Measurements from ENCODE around the gene EEFSEC.

Gene EEFSEC

GRCh38 chr3:128277378-128278069 is 124.2 kb downstream of the EEFSEC start:
- TF ChIP-seq SPI1 (IDR thresholded peaks at IDR 0.05; ENCODE audit: borderline replicate concordance, low read depth), result no peak
- TF ChIP-seq GABPA (IDR thresholded peaks at IDR 0.05; ENCODE audit: low read depth), result no peak
- TF ChIP-seq, protein P1, sequence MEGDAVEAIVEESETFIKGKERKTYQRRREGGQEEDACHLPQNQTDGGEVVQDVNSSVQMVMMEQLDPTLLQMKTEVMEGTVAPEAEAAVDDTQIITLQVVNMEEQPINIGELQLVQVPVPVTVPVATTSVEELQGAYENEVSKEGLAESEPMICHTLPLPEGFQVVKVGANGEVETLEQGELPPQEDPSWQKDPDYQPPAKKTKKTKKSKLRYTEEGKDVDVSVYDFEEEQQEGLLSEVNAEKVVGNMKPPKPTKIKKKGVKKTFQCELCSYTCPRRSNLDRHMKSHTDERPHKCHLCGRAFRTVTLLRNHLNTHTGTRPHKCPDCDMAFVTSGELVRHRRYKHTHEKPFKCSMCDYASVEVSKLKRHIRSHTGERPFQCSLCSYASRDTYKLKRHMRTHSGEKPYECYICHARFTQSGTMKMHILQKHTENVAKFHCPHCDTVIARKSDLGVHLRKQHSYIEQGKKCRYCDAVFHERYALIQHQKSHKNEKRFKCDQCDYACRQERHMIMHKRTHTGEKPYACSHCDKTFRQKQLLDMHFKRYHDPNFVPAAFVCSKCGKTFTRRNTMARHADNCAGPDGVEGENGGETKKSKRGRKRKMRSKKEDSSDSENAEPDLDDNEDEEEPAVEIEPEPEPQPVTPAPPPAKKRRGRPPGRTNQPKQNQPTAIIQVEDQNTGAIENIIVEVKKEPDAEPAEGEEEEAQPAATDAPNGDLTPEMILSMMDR (IDR thresholded peaks at IDR 0.05; ENCODE audit: insufficient read depth, low read length), result no peak
- no peak for TF ChIP-seq POLR2AphosphoS5 (IDR thresholded peaks at IDR 0.05; ENCODE audit: low read depth)
- TF ChIP-seq, protein P2, sequence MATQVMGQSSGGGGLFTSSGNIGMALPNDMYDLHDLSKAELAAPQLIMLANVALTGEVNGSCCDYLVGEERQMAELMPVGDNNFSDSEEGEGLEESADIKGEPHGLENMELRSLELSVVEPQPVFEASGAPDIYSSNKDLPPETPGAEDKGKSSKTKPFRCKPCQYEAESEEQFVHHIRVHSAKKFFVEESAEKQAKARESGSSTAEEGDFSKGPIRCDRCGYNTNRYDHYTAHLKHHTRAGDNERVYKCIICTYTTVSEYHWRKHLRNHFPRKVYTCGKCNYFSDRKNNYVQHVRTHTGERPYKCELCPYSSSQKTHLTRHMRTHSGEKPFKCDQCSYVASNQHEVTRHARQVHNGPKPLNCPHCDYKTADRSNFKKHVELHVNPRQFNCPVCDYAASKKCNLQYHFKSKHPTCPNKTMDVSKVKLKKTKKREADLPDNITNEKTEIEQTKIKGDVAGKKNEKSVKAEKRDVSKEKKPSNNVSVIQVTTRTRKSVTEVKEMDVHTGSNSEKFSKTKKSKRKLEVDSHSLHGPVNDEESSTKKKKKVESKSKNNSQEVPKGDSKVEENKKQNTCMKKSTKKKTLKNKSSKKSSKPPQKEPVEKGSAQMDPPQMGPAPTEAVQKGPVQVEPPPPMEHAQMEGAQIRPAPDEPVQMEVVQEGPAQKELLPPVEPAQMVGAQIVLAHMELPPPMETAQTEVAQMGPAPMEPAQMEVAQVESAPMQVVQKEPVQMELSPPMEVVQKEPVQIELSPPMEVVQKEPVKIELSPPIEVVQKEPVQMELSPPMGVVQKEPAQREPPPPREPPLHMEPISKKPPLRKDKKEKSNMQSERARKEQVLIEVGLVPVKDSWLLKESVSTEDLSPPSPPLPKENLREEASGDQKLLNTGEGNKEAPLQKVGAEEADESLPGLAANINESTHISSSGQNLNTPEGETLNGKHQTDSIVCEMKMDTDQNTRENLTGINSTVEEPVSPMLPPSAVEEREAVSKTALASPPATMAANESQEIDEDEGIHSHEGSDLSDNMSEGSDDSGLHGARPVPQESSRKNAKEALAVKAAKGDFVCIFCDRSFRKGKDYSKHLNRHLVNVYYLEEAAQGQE (IDR thresholded peaks at IDR 0.05; ENCODE audit: insufficient replicate concordance, low read depth), result no peak
- Histone ChIP-seq H3K27me3 (ENCODE audit: insufficient read depth, poor library complexity, severe bottlenecking) (no peaks in the 10 kb centered on the region), H3K27ac (replicated peaks) (no peak overlapping the region), H3K4me3 (replicated peaks; ENCODE audit: insufficient read depth, low read length) (no peak overlapping the region)
- DNase-seq (ENCODE audit: low read depth in 1 of 2, low spot score in 1 of 2), result no peak

- Histone ChIP-seq H3K27ac (replicated peaks) (no peak overlapping the region), H3K4me3 (replicated peaks; ENCODE audit: insufficient read depth, low read length) (no peak overlapping the region), H3K27me3 (ENCODE audit: insufficient read depth, poor library complexity, severe bottlenecking) (no peaks in the 10 kb centered on the region)
- no peak for DNase-seq (ENCODE audit: low read depth in 1 of 2, low spot score in 1 of 2)
- TF ChIP-seq GABPA (IDR thresholded peaks at IDR 0.05; ENCODE audit: low read depth) (no peak), POLR2AphosphoS5 (IDR thresholded peaks at IDR 0.05; ENCODE audit: low read depth) (no peak), SPI1 (IDR thresholded peaks at IDR 0.05; ENCODE audit: borderline replicate concordance, low read depth) (no peak)
- TF ChIP-seq, protein P2 (IDR thresholded peaks at IDR 0.05; ENCODE audit: insufficient replicate concordance, low read depth), result no peak
- TF ChIP-seq, protein P1 (IDR thresholded peaks at IDR 0.05; ENCODE audit: insufficient read depth, low read length), result no peak
Measured at GRCh38 chr3:128278130-128278529, 124.8 kb downstream of the EEFSEC start.

GRCh38 chr3:128278761-128279600 is 125.7 kb downstream of the EEFSEC start:
- no peak for TF ChIP-seq POLR2AphosphoS5 (IDR thresholded peaks at IDR 0.05; ENCODE audit: low read depth)
- no peak for DNase-seq (ENCODE audit: low read depth in 1 of 2, low spot score in 1 of 2)
- Histone ChIP-seq H3K4me3 (replicated peaks; ENCODE audit: insufficient read depth, low read length) (no peak overlapping the region), H3K27me3 (ENCODE audit: insufficient read depth, poor library complexity, severe bottlenecking) (no peaks in the 10 kb centered on the region), H3K27ac (replicated peaks) (no peak overlapping the region)

DNA sequence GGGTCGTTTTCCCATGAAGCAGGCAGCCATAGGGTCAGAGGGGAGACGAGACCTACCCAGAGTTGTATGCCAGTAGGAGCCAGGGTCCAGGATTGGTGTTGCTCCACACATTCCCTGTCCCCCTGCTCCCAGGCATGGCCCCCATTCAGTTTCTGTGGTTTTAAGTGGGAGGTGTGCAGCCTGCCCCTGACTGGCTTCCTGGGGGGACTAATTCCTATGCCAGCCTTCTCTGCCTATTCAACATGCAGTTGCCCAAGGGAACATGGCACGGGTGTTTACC is 126.3 kb downstream of the EEFSEC start:
- no peak overlapping the region for H3K27ac ChIP-seq (replicated peaks)
- TF ChIP-seq, protein P1 (IDR thresholded peaks at IDR 0.05; ENCODE audit: insufficient read depth, low read length), result no peak
- TF ChIP-seq SPI1 (IDR thresholded peaks at IDR 0.05; ENCODE audit: borderline replicate concordance, low read depth) (no peak), GABPA (IDR thresholded peaks at IDR 0.05; ENCODE audit: low read depth) (no peak), POLR2AphosphoS5 (IDR thresholded peaks at IDR 0.05; ENCODE audit: low read depth) (no peak)
- TF ChIP-seq, protein P2 (IDR thresholded peaks at IDR 0.05; ENCODE audit: insufficient replicate concordance, low read depth), result no peak
- no peak overlapping the region for H3K4me3 ChIP-seq (replicated peaks; ENCODE audit: insufficient read depth, low read length)
- no peaks in the 10 kb centered on the region for H3K27me3 ChIP-seq (ENCODE audit: insufficient read depth, poor library complexity, severe bottlenecking)
- DNase-seq (ENCODE audit: low read depth in 1 of 2, low spot score in 1 of 2), result no peak

Measured in HL-60 (cell line).